ENCODE measurements around the gene MYPN. TPM values are rescaled to one million over a fixed set of nuclear protein-coding genes. Genes with fewer than 3 reads are reported as not detected.
"Not testable (repeated sequence)": the region's sequence is repeated elsewhere in the genome, so short reads cannot be mapped to it uniquely, and the experiment has no call there.

MYPN gene
- total RNA-seq, 1 donor from 2014 or later, result not detected

DNA sequence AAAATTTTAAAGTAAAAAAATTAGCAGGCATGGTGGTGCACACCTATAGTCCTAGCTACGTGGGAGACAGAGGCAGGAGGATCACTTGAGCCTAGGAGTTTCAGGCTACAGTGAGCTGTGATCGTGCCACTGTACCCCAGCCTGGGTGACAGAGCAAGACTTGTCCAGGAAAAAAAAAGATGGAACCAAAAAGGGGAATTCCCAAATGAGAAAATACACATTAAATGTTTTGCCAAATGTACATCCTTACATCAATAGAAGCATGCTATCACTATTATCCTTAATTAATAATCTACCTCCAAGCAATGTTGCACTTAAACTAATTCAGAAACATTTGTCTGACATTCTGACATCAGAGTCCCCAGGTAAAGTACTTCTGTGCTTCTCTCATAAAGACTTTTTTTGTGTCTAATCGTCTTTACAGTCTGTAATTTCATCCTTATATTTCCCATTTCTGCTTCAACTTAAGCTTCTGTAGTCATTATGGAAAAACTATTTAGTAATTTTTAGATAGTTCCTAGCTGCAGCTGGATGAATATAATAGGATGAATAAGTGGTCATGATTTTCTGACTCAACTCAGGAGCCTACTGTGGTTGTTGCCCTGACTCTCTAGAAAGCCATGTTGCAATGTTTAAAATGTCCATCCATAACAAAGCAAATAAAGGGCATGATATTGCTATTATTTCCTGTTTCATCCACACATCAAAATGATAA, 57.7 kb downstream of the MYPN start:
- DNase-seq (ENCODE audit: low spot score in 2 of 2), result no peak
- FAIRE-seq, result no peak

DNA sequence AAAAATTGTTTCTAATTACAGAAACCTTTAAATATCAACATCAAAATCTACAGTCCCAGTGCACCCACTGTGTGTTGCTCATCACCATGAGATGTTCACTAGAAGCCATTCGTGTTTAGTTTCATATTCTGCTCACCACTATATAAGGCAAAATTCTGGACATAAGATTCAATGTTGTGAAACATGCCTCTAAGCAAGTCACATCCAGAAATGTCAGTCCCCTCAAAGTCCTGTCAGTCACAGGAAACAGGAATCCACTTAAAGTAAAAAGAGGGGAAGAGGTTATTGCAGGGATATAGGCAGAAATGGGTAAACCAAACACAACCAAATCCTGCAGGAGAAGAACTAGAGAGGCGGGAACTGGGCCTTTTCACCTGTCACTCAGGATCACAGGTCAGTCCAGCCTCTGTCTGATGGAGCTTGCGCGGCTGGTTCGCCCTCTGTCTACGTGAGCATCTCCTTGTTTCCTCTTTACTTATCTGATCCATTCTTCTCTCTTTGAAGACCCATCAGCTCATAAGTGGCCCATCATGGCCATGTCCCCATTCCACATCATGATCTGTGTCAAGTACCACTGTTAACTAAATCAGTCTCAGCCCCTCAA, 58.4 kb downstream of the MYPN start:
- no peak for DNase-seq (ENCODE audit: low spot score in 2 of 2)
- no peak for FAIRE-seq

DNA sequence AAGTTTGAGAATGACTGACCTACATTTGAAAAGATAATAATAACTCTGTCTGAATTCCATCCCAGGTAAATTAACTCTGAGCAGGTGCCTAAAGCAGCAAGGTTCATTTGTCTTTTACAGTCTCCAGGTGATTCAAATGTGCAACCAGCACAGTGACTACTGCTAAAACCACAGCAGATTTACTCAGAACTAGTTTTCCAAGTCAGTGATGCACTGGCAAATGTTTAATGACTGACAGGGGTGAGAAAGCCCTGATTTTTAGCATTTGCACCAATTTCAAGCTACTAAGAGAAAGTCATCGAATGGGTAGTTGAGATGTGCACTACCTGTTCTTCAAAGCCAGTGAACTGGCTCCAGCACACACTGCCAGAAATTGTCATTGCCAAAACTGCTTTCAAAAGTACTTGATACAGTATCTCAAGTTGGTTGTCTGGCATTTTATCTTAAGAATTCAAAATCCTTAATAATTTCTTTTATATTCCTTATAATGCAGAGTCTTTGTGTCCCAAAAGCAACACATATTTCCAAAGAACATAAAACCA, 62.3 kb downstream of the MYPN start:
- FAIRE-seq (no peak), DNase-seq (ENCODE audit: low spot score in 2 of 2) (no peak)

DNA sequence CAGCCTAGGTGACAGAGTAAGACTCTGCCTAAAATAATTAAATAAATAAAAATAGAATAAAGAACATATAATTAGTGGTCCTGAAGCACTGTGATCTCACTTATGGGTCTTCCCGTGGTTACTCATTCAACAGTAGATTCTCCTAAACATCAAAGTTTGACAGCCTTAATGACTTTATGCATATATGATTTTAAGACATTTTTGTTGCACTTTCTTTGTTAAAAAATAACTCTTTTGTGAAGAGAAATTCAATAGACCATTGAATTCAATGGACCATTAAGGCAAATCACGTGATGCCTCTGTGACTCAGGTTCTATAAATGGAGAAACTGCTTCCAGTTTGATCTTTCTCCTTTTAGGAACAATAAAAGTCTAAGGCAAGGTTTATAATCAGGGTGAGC, 63.0 kb downstream of the MYPN start:
- FAIRE-seq, result no peak
- DNase-seq (ENCODE audit: low spot score in 2 of 2), result no peak

DNA sequence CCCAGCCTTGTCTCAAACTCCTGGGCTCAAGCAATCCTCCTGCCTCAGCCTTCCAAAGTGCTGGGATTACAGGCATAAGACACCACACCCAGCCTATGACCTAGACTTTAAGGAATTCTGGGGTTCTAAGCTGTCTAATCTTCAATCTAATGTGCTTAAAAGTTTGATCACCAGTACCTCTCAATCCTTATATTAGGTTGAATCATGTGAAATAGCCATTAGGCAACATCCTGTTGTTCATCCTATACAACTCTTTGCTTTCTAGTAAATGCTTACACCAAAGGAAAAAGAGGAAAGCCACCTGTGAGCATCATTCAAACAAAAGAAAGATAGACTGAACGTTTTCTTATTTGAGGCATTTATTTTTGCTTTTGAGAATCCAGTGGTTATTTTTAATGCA, 66.7 kb downstream of the MYPN start:
- DNase-seq (ENCODE audit: low spot score in 2 of 2) (no peak), FAIRE-seq (no peak)

DNA sequence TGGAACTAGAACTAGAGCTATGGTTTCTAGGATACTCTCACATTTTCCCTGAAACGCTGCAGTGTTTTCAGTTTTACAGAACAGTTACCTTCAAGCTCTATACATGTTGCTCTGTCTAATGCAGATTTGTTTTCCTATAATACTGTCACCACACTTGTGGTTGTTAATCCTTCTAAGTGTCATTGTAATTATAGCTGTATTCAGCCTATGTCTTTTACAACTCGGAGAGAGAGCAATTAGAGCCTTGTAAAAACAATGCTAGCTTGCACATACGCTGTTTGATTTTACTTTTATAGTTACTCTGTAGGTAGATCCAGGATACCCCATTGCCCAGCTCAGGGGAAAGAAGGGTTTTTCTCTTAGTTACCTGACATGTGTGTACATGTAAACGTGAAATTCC, 67.5 kb downstream of the MYPN start:
- FAIRE-seq, result no peak

DNA sequence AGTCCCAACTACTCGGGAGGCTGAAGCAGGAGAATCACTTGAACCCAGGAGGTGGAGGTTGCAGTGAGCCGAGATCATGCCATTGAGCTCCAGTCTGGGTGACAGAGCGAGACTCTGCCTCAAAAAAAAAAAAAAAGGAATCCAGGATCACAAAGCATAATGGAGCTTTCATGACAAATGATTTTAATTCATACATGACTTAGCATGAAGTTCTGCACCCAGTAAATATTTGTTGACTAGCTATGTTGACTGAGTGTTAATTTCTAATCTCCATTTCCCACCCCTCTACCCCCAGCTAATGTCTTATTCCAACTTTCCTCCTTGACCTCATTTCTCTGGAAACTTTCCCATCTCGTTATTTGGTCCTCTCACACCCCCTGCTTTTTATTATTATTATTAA, 69.3 kb downstream of the MYPN start:
- DNase-seq (ENCODE audit: low spot score in 2 of 2), result no peak
- FAIRE-seq, result no peak

More for the DNA sequence above, 67.5 kb downstream of the MYPN start:
- no peak for DNase-seq (ENCODE audit: low spot score in 2 of 2)

DNA sequence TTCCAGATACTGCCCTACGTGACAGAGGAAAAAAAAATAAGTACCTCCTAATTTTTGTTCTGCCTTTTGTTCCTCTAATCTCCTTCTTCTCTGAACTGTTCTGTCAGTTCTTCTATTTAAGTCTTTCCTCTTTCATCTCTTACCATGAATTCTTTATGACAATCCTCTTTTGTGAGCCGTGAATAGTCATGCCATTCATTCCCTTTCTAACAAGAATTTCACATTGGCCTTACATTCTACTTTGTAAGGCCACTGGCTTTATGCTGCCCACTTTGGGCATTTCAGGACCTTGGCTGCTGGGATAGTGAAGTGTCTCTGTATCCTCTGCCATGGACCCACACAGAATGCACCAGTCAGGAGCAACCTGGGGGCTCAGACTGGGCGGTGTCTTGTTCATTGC, 69.7 kb downstream of the MYPN start:
- DNase-seq (ENCODE audit: low spot score in 2 of 2) (no peak), FAIRE-seq (no peak)

DNA sequence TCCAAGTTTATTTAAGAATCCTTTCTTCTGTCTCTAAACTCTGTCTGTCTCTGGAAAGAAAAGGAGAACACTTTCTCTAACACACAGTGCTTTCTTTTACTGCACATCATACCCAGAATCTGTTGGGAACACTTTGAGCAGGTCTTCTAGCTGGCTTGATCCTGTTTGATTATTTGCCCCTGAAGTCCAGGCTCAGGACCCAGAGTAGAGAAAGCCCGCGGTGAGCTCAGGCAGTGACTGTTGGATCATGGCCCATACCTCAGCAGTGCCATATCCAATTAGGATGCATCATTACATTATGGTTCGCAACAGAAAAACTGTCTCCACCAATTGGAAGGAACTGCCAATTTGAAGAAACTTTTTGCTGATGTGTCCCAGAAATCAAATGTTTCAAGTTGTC, 71.2 kb downstream of the MYPN start:
- DNase-seq (ENCODE audit: low spot score in 2 of 2), result no peak
- FAIRE-seq, result no peak

DNA sequence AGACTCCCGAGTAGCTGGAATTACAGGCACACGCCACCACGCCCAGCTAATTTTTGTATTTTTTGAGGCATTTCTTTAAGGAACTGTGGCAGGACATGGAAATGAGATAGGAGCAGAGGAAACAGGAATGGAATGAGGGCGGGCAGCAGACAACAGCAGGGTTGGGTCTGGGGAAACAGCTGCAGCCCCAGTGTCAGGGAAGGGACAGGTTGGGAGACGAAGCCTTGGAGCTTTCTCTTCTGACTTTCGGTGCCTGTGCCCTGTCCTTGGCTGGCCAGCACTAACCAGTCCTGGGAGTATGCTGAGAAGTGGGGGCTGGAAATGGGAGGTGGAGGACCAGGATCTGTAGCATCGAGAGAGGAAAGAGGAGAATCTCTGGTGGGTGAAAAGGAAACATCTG, 75.3 kb downstream of the MYPN start:
- FAIRE-seq (no peak), DNase-seq (ENCODE audit: low spot score in 2 of 2) (no peak)

DNA sequence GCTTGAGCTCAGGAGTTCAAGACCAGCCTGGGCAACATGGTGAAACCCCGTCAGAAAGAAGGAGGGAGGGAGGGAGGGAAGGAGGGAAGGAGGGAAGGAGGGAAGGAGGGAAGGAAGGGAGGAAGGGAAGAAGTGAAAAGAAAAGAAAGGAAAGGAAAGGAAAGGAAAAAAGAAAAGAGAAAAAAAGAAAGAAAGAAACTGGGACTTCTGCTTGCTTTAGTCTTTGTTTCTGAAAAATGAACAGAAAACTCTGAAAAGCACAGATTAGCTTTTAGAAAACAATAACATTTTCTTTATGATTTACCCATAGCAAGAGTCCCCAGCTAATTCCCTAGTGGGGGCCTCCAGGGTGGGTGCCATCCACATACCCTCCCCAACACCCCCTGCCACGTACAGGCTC, 75.8 kb downstream of the MYPN start:
- FAIRE-seq (no peak), DNase-seq (ENCODE audit: low spot score in 2 of 2) (no peak)

DNA sequence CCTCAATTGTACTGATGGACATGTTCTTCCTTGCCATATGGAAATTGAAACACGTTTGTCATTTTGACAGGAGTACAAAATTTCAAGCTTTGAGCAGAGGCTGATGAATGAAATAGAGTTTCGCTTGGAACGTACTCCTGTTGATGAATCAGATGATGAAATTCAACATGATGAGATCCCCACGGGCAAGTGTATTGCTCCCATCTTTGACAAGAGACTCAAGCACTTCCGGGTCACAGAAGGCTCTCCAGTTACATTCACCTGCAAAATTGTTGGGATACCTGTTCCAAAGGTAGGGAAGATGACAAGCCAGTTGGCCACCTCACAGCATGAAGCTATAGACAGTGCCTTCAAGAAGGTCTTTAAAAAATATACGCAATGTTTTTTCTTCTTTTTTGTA, 79.5 kb downstream of the MYPN start:
- no peak for DNase-seq (ENCODE audit: low spot score in 2 of 2)
- no peak for FAIRE-seq

DNA sequence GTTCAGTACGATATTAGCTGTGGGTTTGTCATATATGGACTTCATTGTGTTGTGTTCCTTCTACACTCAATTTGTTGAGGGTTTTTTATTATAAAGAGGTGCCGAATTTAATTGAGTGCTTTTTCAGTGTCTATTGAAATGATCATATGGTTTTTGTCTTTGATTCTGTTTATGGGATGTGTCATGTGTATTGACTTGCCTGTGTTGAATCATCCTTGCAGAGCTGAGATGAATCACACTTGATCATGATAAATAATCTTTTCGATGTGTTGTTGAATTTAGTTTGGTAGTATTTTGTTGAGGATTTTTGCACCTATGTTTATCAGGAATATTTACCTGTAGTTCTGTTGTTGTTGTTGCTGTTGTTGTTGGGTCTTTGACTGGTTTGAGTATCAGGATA, 82.8 kb downstream of the MYPN start:
- no peak for DNase-seq (ENCODE audit: low spot score in 2 of 2)
- FAIRE-seq, result no peak

DNA sequence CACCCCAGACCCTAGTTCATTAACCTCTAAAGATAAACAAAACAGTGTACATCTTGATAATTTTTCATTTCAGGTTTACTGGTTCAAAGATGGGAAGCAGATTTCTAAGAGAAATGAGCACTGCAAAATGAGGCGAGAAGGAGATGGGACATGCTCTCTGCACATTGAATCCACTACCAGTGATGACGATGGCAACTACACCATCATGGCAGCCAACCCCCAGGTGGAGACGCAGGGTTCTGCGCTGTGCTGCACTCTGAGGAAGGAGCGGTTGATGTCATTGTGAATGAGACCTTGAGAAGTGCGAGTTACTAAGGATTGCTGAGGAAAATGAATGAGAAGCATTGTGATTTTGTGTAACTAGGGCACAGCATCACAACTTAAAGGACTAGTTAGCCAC, 85.0 kb downstream of the MYPN start:
- FAIRE-seq, result no peak

DNA sequence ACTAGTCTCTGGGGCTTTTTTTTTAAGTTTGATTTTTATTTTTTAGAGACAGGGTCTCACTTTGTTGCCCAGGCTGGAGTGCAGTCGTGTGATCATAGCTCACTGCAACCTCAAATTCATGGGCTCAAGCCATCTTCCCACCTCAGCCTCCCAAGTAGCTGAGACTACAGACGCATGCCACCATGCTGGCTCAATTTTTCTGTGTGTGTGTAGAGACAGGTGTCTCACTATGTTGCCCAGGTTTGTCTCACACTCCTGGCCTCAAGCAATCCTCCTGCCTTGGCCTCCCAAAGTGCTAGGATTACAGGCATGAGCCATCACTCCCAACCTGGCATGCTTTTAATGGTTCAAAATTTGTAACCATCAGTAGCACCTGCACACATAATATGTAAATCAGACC, 86.5 kb downstream of the MYPN start:
- not testable (repeated sequence) for DNase-seq (ENCODE audit: low spot score in 2 of 2); FAIRE-seq

More for the DNA sequence above, 85.0 kb downstream of the MYPN start:
- no peak for DNase-seq (ENCODE audit: low spot score in 2 of 2)

DNA sequence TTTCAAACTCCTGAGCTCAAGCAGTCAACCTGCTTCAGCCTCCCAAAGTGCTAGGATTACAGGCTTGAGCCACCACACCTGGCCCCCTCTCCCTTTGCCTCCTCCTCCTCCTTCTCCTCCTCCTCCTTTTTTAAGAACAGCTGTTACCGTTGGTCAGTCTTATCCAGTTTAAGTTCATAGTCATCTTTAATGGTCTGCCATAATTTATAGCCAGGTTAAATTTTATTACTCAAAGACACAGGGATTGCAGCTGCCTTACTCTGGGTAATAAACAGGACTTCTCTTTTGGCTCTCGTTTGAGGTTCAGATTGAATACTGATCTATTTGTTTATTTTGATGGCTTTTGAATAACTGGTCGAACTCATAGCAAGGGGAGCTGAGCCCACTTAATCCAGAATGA, 87.4 kb downstream of the MYPN start:
- DNase-seq (ENCODE audit: low spot score in 2 of 2) (no peak), FAIRE-seq (no peak)

DNA sequence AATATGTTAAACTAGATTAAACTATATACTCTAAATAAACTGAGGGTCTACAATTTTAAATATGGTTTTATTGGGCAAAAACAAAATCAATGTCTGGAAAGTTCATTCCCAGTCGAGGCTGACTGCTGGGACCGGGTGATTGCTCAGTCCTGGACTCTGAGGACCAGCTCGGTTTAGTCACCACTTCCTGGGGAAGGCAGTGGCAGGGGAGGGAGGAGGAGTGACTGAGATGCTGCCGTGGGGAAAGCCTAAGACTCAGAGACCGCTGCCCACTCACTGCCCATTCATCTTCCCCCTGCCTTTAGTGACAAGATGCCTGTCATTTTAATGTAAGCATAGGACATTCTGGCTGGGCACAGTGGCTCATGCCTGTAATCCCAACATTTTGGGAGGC, 93.7 kb downstream of the MYPN start:
- DNase-seq (ENCODE audit: low spot score in 2 of 2) (no peak), FAIRE-seq (no peak)

DNA sequence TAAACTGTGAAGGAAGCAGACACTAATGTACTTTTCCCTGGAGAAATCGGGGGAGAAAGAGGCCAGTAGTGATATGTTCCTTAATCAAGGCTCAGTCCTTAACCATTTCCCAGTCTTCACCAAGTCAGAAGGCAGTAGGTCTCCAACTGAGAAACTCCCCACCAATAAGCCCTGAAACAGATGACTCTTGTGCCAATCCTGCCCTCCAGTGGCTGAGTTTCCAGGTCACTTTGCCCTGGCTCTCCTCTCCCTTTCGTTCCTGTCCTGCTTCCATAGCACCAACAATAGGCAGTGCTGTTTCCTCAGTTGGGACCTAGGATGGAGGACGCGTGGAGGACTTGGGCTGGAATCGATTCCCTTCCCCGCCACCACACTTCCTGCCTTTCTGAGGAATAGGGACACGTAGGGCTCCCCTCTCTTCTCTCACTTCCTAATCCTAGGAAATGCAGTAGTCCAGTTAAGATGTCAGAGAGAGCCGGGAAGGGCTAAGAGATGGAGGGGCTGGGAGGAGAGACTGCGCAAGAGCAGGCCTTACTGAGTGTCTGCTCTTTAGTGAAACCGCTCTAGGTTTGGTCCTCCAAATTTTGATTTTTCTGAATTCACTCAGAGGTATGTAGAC, 99.2 kb downstream of the MYPN start:
- peak in 1 of 2 donors; percentile 34 for DNase-seq (ENCODE audit: low spot score in 2 of 2)
- no peak for FAIRE-seq

DNA sequence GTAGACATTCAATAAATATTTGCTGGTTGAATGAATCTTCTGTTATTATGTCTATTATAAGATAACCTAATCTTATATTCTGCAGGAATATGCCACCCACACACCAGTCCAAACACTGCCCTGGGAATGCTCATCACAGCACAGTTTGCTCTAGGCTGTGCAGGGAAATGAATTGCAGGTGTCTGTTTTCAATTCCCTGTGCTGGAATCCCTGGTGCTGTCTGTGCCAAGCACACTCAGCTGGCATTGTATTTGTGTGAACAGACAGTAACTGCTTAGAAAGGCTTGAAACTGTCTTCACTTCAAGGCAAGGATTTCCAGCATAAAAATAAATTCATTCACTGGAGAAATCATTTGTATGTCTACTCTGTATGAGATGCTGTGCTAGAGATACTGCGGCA, 102.4 kb downstream of the MYPN start:
- no peak for DNase-seq (ENCODE audit: low spot score in 2 of 2)
- FAIRE-seq, result no peak

DNA sequence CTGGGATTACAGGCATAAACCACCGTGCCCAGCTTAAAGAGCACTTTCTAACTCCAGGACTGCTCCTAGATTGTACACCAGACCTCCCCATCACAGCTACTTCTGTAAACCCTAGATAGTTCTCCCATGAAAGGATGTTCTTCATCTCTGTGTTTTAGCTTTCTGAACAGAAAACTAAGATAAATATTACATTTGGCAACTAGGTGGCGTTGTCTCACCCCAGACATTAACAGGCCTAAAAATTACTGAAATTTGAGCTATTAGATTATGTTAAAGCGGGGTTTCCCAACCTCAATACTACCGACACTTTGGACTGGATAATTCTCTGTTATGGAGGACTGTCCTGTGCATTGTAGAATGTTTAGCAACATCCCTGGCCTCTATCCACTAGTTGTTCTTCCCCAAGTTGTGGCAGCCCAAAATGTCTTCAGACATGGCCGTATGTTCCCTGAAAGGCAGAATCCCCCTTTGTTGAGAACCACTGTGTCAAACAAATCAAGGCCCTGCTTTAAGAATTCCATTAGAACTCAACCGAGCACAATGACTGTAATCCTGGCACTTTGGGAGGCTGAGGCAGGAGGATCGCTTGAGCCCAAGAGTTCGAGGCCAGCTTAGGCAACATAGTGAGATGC, 103.5 kb downstream of the MYPN start:
- peak in 1 of 2 donors; percentile 22 for DNase-seq (ENCODE audit: low spot score in 2 of 2)
- FAIRE-seq, result no peak

DNA sequence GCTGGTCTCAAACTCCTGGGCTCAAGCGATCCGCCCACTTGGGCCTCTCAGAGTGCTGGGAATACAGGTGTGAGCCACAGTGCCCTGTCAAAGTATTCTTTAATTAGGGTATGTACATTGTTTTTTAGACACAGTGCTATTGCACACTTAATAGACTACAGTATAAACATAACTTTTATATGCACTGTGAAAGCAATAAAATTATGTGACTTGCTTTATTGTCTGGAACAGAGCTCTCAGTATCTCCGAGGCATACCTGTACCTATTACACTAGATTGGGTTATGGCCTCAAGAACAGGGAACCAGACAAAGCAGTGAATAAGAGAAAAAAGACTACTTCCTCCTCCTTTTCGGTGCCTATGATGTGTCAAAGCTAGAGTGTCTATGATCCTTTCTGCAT, 109.5 kb downstream of the MYPN start:
- no peak for DNase-seq (ENCODE audit: low spot score in 2 of 2)
- no peak for FAIRE-seq

Data from frontal cortex (tissue), 4 donors.